Activated B cell treated with CpG ODN at 0.5 μM for 24 hours (primary cell): ENCODE measurements around the gene IL1B. TPM values are rescaled to one million over a fixed set of nuclear protein-coding genes. Genes with fewer than 3 reads are reported as not detected.

Experiments used
- ATAC-seq: fragments of 200-7000 bp; cut with Tn5 transposase; one replicate; pipeline ENCODE4 v1.10.0; 2021; ENCODE audit warnings: low read depth, mild to moderate bottlenecking, moderate library complexity
- CTCF ChIA-PET: fragments of 350-600 bp; sonication (Branson Sonifier 250); formaldehyde crosslinking; loops from one replicate; lab custom pipeline; 2021; ENCODE audit warnings: antibody characterized with exemption; lab: Charles Lee
- POLR2A ChIA-PET: fragments of 350-600 bp; sonication (Branson Sonifier 250); formaldehyde crosslinking; loops from one replicate; lab custom pipeline; 2021; ENCODE audit warnings: antibody characterized with exemption; lab: Charles Lee
- DNase-seq: peaks from one replicate; pipeline ENCODE4 v3.0.0; 2022
- H3K27ac Mint-ChIP-seq: one replicate; pipeline ENCODE4 v1.8.0; 2020; ENCODE audit warnings: mixed read lengths
- H3K27me3 Mint-ChIP-seq: one replicate; pipeline ENCODE4 v1.8.0; 2021; ENCODE audit warnings: mixed read lengths
- H3K36me3 Mint-ChIP-seq: one replicate; pipeline ENCODE4 v1.8.0; 2021; ENCODE audit warnings: low read depth, mixed read lengths
- H3K4me1 Mint-ChIP-seq: one replicate; pipeline ENCODE4 v1.8.0; 2021; ENCODE audit warnings: mixed read lengths
- H3K4me3 Mint-ChIP-seq: one replicate; pipeline ENCODE4 v1.8.0; 2020; ENCODE audit warnings: mild to moderate bottlenecking, mixed read lengths
- H3K9me3 Mint-ChIP-seq: one replicate; pipeline ENCODE4 v1.8.0; 2020; ENCODE audit warnings: mixed read lengths
- intact Hi-C: fragments of 100-400 bp; cut with micrococcal nuclease; formaldehyde crosslinking; loops from one replicate; pipeline ENCODE4 v1.15.1; 2024
- total RNA-seq: library from RNA; stranded (reverse); gene quantifications from 2 replicates; pipeline ENCODE4 v1.2.3, GENCODE V29; 2022
- TF ChIP-seq, protein P1 (sequence below): fragments of 200-600 bp; IDR thresholded peaks from one replicate; pipeline ENCODE4 v1.8.0; 2022; ENCODE audit warnings: antibody characterized with exemption, mild to moderate bottlenecking

Gene IL1B
- total RNA-seq, 1 donor from 2014 or later: 0.53 TPM

DNA sequence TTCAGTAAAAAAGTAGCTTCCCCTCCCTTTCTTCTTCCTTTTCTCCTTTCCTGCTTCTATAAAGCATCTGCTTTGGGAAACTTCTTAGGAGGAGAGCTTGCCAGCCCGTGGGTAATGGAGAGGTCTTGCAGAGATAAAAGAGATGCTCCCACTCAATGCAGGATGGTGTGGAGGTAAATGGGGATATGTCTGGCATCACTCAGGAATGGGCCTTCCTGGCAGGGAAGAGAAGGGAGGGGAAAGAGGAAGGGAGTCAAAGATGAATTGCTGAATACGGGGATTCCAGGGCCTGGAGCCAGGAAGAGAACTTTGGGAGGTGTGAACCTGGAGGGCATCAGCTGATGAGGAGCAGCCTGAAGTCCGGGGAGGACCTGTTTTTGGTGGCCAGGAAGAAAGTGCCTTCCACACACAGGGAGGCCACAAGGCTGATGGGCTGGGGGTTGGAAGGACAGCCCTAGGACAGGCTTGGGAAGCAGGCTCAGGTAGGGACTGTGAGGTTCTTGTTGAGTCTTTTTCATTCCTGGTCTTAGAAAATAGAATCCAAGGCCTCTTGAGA, 25.2 kb downstream of the IL1B start:
- TF ChIP-seq, protein P1, sequence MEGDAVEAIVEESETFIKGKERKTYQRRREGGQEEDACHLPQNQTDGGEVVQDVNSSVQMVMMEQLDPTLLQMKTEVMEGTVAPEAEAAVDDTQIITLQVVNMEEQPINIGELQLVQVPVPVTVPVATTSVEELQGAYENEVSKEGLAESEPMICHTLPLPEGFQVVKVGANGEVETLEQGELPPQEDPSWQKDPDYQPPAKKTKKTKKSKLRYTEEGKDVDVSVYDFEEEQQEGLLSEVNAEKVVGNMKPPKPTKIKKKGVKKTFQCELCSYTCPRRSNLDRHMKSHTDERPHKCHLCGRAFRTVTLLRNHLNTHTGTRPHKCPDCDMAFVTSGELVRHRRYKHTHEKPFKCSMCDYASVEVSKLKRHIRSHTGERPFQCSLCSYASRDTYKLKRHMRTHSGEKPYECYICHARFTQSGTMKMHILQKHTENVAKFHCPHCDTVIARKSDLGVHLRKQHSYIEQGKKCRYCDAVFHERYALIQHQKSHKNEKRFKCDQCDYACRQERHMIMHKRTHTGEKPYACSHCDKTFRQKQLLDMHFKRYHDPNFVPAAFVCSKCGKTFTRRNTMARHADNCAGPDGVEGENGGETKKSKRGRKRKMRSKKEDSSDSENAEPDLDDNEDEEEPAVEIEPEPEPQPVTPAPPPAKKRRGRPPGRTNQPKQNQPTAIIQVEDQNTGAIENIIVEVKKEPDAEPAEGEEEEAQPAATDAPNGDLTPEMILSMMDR: no peak
- no peak for ATAC-seq
- Mint-ChIP-seq H3K36me3 (no peaks in the 10 kb centered on the region), H3K4me1 (peaks cover 23% of the 10 kb centered on the region), H3K27me3 (no peaks in the 10 kb centered on the region), H3K4me3 (no peak overlapping the region), H3K27ac (peak overlapping the region; percentile 67), H3K9me3 (peaks cover 14% of the 10 kb centered on the region)
- intact Hi-C loops: no loop called here
- DNase-seq: no peak
- CTCF ChIA-PET: no interaction called here
- POLR2A ChIA-PET: interaction anchor here (0.6 kb wide), 1 partner anchor 21 kb away, joined by 3 read pairs; no protein-coding TSS in a partner anchor

DNA sequence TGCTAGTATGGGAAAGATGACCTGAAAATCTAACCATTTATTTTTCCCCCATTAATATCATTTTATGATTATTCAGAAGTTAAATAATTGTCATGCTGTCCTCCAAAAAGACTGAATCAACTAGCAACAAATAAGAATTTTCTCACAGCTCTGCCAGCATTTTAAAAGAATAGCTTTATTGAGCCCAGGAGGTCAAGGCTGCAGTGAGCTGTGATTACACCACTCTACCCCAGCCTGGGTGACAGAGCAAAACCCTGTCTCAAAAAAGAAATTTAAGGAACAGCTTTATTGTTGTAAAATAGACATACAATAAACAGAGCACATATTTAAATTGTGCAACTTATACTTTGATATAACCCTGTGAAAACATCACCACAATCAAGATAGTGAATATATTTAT, 27.5 kb downstream of the IL1B start:
- Mint-ChIP-seq H3K9me3 (peaks cover 14% of the 10 kb centered on the region), H3K4me1 (peaks cover 31% of the 10 kb centered on the region), H3K4me3 (no peak overlapping the region), H3K27me3 (no peaks in the 10 kb centered on the region), H3K27ac (no peak overlapping the region), H3K36me3 (no peaks in the 10 kb centered on the region)
- no peak for DNase-seq
- no peak for ATAC-seq
- TF ChIP-seq, protein P1: no peak
- ChIA-PET POLR2A (interaction anchor here (0.7 to 0.9 kb wide), 2 partner anchors 13 to 78 kb away, joined by 3 to 5 read pairs; no protein-coding TSS in a partner anchor), CTCF (interaction anchor here (1.2 kb wide), 1 partner anchor 27 kb away, joined by 3 read pairs; no protein-coding TSS in a partner anchor)
- intact Hi-C loops: no loop called here

DNA sequence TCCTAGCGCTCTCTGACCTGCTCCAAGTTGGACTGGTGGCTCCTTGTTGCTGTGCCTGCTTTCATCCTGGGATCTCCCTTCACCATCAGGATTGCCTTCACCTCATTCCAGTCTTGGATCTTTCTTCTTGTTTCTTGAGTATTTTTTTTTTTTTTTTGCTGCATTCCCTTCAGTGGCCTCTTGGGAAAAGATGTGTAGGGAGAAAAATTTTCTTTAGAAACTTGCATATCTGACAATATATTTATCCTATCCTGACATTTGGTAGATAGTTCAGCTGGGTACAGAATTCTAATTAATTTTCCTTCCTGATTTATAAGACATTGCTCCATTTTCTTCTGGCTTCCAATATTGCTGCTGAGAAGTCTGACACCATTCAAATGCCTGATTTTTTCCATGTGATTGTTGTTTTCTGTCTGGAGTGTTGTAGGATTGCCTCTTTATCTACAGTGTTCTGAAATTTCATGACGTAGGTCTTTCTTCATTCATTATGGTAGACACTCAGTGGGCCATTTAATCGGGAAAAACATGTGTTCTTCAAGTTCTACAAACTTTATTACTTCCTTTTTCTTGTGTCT, 29.3 kb downstream of the IL1B start:
- TF ChIP-seq, protein P1: no peak
- H3K36me3 Mint-ChIP-seq: no peaks in the 10 kb centered on the region
- no peak for ATAC-seq
- H3K4me3 Mint-ChIP-seq: no peak overlapping the region
- no peak overlapping the region for H3K27ac Mint-ChIP-seq
- H3K4me1 Mint-ChIP-seq: peaks cover 20% of the 10 kb centered on the region
- DNase-seq: no peak
- intact Hi-C loops: no loop called here
- POLR2A ChIA-PET: interaction anchor here (0.7 kb wide), 1 partner anchor 14 kb away, joined by 3 read pairs; no protein-coding TSS in a partner anchor
- peaks cover 14% of the 10 kb centered on the region for H3K9me3 Mint-ChIP-seq
- CTCF ChIA-PET: no interaction called here
- no peaks in the 10 kb centered on the region for H3K27me3 Mint-ChIP-seq

DNA sequence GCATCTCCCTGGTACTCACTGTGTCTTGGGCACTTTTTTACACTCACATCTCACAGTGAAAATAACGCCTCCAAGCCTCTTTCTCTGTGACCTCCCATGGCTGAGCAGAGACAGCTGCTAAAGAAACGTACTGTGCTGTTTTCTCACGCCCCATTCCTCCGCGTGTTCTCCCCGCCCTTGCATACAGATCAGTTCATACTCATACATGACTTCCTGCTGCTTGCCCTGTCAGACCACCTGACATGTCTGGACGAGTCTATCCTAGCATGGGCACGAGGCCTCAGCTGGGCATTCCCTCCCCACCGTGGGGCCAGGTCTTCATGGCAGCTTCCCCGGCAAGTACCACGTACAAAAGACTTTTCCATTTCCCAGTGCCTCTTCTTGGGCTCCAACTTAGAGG, 31.0 kb downstream of the IL1B start:
- DNase-seq: no peak
- peak; percentile 88 for ATAC-seq
- POLR2A ChIA-PET: interaction anchor here (1.6 kb wide), 1 partner anchor 30 kb away, joined by 4 read pairs; no protein-coding TSS in a partner anchor
- Mint-ChIP-seq H3K27ac (peak overlapping the region; percentile 7), H3K9me3 (peaks cover 14% of the 10 kb centered on the region), H3K36me3 (no peaks in the 10 kb centered on the region), H3K27me3 (no peaks in the 10 kb centered on the region), H3K4me3 (no peak overlapping the region), H3K4me1 (peaks cover 8% of the 10 kb centered on the region)
- TF ChIP-seq, protein P1: no peak
- intact Hi-C loops: no loop called here
- CTCF ChIA-PET: no interaction called here
